Medulla oblongata (tissue), 1 donor: ENCODE data around the gene SCAMP1.

Source experiments
- DNase-seq: peaks from one replicate; pipeline ENCODE4 v3.0.0-alpha.2; 2015; ENCODE audit errors: extremely low spot score

The SCAMP1 gene

GRCh38 chr5:78492224-78492623 is 131.8 kb downstream of the SCAMP1 start:
- DNase-seq, result no peak

DNA sequence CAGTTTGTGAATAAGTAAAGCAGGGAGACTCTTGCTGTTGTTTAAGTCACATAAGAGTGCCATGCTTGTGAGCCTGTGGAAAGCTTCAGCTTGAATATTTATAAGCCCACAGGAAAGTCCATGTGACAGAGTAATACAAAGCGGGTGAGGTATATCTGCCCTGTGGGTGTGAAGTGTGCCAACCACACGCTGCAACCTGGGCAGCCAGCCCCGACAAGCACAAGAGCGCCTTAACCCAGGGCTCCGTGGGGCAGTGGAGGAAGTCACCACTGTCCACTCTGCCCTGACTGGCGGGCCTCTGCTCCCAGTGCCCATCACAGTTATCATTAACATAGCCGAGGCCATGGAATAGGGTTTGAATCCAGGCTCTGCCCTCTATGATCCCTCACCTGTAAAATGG is 132.2 kb downstream of the SCAMP1 start:
- no peak for DNase-seq

DNA sequence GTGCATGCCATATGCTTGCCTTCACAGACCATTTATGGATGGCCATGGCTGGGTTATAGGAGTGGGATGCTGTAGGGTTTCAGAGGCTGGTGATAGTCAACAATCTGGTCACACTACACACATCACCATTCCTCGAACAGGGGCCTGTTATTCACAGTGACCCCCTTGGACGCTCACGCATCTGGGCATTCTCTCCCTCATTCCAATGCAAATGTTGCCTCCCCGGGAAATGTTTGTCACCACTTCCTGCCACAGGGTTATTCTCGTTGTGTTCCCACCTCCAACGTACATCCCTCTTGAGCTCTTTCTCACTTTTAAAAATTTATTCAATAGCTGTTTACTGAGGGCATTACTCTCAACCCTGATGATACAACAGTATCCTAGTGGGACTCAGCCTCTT is 135.4 kb downstream of the SCAMP1 start:
- DNase-seq, result no peak

- DNase-seq, result no peak
Measured at GRCh38 chr5:78496373-78496772, 136.0 kb downstream of the SCAMP1 start.

DNA sequence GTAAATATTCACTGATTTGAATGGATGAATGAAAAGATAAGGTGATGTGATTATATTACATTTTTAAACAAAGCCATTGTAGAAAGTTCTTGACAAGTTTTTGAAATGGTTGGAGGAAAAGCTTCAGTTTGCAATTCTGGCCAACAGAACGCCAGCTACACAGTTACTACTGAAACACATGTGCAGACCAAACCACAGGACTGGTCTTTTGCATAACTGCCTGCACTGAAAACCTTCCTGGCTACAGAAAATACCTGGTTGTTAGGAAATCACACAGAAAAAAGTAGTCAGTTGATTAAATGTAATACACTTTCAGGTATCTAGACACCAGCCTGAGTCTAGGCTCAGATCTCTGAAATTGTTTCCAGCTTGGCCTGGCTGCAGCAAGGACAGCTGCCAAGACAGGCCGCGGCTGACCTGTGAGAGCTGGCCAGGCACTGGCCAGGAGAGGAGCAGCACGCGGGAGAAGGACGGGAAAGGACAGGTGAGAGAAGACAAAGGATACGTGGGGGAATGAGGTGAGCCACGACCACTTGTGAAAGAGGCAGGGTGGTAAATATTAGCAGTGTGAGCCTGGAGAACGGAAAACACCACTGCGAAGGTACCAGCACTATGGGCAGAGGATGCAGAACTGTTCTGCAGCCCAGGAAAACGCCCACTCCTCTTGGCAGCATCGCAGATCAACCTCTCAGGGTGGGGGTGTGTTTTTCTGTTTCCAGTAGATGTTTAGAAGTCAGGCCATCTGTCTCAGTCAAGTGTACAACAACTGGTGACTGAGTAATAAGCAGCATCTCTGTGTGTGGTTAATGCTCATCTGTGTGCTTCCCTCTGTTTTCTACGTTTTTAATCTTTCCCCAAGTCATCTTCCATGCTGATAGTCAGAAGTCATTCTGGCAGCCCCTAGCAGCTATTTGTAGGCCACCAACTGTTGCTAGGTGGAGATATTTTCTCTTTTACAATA is 137.4 kb downstream of the SCAMP1 start:
- peak; percentile 28 for DNase-seq

DNA sequence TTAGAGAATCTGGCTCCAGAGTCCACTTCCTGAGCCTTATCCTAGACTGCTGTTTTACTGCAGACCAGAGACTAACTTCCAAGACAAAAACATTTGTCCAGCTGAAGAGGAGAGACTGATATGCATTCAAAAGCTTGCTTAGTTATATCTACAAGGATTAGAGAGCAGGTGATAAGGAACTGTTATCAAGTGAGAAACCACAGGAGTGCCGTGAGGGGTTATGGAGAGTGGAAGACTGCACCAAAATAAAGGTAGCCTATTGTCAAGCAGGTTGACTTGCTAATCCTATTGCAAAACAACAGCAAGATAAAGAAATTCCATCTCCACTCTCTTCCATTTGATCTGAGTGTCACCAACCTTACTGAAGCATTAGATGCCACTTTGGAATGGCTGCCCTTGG is 139.1 kb downstream of the SCAMP1 start:
- no peak for DNase-seq

- no peak for DNase-seq
Measured at GRCh38 chr5:78500028-78500427, 139.6 kb downstream of the SCAMP1 start.

DNA sequence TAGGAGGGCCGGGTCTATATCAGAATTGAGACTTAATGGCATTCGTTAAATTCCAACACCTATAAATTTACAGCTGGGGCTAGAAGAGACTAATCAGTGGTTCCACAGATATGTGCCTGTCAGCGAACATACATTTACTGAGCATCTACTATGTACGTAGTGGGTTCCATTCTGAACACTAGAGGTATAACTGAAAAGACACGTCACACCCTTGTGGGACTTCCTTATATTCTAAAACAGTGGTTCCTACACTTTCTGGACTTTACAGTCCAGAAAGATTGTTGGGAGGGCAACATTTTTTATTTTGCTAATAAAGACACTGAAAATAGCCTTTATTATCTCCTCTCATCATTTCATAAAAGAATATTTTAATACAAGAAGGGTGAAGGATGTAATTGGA is 140.5 kb downstream of the SCAMP1 start:
- no peak for DNase-seq

- no peak for DNase-seq
Measured at GRCh38 chr5:78501411-78502352, 141.3 kb downstream of the SCAMP1 start.

- DNase-seq, result no peak
Measured at GRCh38 chr5:78503958-78504653, 143.7 kb downstream of the SCAMP1 start.

DNA sequence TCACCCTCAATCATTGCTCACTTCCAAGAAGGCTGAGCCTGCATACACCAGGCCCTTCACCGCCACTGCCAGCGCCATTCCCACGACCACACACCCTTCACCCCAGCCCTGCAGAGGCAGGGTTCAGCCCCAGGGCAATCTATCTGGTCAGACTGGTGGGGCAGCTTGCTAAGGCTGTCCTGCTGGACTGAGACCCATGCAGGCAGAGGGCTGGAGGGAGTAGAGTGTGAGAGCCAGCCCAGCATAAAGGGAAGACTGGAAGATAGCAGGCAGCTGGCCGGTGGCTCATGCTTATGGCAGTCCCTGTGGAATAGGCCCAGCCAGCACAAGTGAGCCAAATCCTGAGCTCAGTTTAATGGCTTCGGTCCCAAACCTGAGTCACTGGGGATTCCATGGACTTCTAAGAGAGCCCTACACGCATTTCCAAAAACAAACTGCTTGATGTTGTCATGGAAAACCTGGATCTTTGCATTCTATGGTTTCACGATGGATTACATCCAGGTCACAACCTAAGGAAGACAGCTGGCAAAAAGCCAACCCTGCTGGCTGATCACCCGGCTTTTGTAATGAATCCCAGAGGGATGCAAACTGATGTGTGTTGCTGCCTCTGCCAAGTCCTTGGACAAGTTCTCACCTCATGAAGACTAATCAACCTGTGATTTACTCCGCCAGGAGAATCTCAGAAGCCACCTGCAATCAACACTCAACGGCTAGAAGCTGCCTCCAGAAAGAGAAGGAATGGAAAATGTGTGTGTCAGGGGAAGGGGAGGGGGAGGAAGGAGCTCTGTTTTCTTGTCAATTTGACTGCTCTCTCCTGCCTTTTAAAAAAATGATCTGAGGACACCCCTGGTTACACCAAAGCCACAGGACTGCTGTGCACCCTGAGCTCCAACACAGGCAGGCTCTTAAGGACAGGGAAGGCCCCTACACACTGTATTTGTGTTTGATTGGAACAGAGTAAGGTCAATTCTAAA is 144.6 kb downstream of the SCAMP1 start:
- DNase-seq, result peak; percentile 93

- DNase-seq, result no peak
Measured at GRCh38 chr5:78505860-78506259, 145.4 kb downstream of the SCAMP1 start.

GRCh38 chr5:78506261-78507024 is 146.0 kb downstream of the SCAMP1 start:
- DNase-seq, result peak; percentile 20

DNA sequence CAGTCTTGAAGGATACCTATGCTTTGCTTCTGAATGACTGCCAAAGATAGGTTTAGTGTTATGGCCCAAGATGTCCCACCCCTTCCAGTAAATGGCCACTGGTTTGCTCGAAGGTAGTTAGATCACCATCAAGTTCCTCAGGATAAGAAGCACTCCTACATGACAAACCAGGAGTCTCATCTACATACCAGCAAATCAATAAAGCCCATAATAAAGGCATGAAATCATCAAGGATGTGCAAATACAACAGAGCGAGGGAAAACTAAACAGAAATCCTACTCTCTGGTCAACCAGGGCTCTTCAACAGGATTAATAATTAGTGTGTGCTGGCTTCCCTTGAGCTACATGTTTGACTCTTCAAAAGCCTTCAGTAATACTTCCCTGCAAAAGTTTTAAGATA is 147.1 kb downstream of the SCAMP1 start:
- peak; percentile 16 for DNase-seq

DNA sequence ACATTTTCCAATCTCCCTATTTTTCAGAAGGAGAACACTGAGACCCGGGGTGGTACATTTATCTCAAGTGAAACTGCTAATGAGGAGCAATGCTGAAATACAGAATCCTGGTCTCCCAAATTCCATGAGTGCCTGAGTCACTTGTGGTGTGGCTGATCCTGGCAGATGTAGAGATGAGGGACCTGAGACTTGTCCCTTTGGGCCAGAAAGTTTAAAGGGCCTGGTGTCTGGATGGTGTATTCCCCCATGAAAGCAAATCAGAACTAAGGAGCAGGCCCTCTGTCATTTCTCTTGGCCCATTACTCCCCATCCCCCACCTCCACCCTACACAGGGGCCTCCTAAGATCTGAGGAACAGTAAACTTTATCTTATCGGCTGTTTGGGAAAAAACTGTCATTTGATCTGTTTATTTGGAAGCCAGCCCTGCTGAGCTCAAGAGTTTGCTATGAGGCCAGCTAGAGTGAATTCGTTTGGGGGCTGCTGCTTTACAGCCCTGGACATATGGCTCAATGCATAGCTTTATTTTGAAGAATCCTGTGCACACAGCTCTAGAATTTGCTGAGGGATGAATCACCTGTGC is 147.9 kb downstream of the SCAMP1 start:
- DNase-seq, result peak; percentile 38

- peak; percentile 19 for DNase-seq
Measured at GRCh38 chr5:78509145-78509865, 148.9 kb downstream of the SCAMP1 start.

- peak; percentile 61 for DNase-seq
Measured at GRCh38 chr5:78509884-78510769, 149.7 kb downstream of the SCAMP1 start.
